ENCODE data around the gene COLGALT1.
"Not testable (repeated sequence)": the region's sequence is repeated elsewhere in the genome, so short reads cannot be mapped to it uniquely, and the experiment has no call there.

Gene COLGALT1

DNA sequence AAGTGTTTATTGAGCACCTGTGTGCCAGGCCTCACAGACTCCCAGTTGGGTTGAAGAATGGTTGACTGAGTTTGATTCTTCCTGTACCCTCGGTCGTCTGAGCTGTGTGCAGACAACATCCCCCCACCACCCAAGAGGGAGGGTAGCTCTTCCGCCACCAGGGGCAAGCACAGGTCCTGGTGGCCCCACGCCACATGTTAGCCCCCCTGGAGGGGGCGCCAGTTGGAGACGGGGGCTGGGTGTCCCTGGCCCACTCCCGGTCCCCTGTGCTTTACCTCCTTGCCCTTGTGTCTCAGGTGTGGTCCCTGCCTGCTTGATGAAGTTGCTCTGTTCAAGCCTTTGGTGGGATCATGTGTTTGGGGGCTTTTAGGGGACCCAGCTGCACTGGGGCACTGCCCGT lies 27.2 kb downstream of the COLGALT1 start:
- WGBS (ENCODE audit: extremely low coverage, insufficient coverage, low lambda C conversion rate): no CpG with 5 or more reads among the region's 8 CpGs
- Histone ChIP-seq H3K27ac (ENCODE audit: low read depth, low read length) (no peak overlapping the region), H3K4me2 (ENCODE audit: low read length) (no peak overlapping the region), H3K27me3 (ENCODE audit: insufficient read depth, low read length, poor library complexity) (no peaks in the 10 kb centered on the region), H3K4me3 (ENCODE audit: low read length) (no peak overlapping the region), H2BK5ac (ENCODE audit: low read length) (no peak overlapping the region), H3K4me1 (ENCODE audit: control insufficient read depth, low read depth, low read length) (no peaks in the 10 kb centered on the region), H3K36me3 (ENCODE audit: control insufficient read depth, insufficient read depth, low read length) (peaks cover 12% of the 10 kb centered on the region), H3K4ac (ENCODE audit: low read depth, low read length) (no peak overlapping the region), H2BK15ac (replicated peaks; ENCODE audit: low read depth) (no peak overlapping the region), H4K5ac (ENCODE audit: low read length) (no peak overlapping the region), H3K18ac (ENCODE audit: low read length) (no peak overlapping the region), H3K79me2 (ENCODE audit: control insufficient read depth, insufficient read depth, low read length) (no peaks in the 10 kb centered on the region), H4K8ac (ENCODE audit: low read depth, low read length) (no peak overlapping the region), H3K79me1 (ENCODE audit: low read length) (no peaks in the 10 kb centered on the region), H3K23ac (ENCODE audit: low read length) (no peak overlapping the region), H2AK5ac (ENCODE audit: low read length) (no peak overlapping the region), H3K56ac (ENCODE audit: low read length) (no peak overlapping the region), H3K9ac (ENCODE audit: low read length) (no peak overlapping the region), H2BK120ac (ENCODE audit: low read depth, low read length) (no peak overlapping the region)
- DNase-seq: no peak

DNA sequence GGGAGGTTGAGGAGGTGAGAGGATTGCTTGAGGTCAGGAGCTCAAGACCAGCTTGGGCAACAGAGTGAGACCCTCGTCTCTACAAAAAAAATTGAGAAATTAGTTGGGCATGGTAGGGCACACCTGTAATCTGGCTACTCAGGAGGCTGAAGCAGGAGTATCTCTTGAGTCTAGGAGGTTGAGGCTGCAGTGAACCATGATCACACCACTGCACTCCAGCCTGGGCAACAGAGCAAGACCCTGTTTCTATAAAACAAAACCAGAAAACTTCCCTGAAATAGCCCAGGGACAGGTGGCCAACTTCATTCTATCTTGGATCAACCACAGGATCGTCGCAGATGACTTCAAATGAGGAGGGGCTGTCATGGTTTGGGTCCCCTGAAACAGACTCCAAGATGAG lies 28.7 kb downstream of the COLGALT1 start:
- no peak overlapping the region for H3K9ac ChIP-seq (ENCODE audit: low read length)
- no peak overlapping the region for H3K18ac ChIP-seq (ENCODE audit: low read length)
- no peak overlapping the region for H3K23ac ChIP-seq (ENCODE audit: low read length)
- H2BK120ac ChIP-seq (ENCODE audit: low read depth, low read length): no peak overlapping the region
- no CpG with 5 or more reads among the region's 3 CpGs for WGBS (ENCODE audit: extremely low coverage, insufficient coverage, low lambda C conversion rate)
- no peak for DNase-seq
- H3K27ac ChIP-seq (ENCODE audit: low read depth, low read length): no peak overlapping the region
- H3K27me3 ChIP-seq (ENCODE audit: insufficient read depth, low read length, poor library complexity): no peaks in the 10 kb centered on the region
- H2BK15ac ChIP-seq (replicated peaks; ENCODE audit: low read depth): no peak overlapping the region
- no peaks in the 10 kb centered on the region for H3K79me1 ChIP-seq (ENCODE audit: low read length)
- no peak overlapping the region for H4K5ac ChIP-seq (ENCODE audit: low read length)
- no peak overlapping the region for H3K4me2 ChIP-seq (ENCODE audit: low read length)
- no peak overlapping the region for H2BK5ac ChIP-seq (ENCODE audit: low read length)
- no peaks in the 10 kb centered on the region for H3K4me1 ChIP-seq (ENCODE audit: control insufficient read depth, low read depth, low read length)
- no peak overlapping the region for H4K8ac ChIP-seq (ENCODE audit: low read depth, low read length)
- no peaks in the 10 kb centered on the region for H3K79me2 ChIP-seq (ENCODE audit: control insufficient read depth, insufficient read depth, low read length)
- H2AK5ac ChIP-seq (ENCODE audit: low read length): no peak overlapping the region
- H3K36me3 ChIP-seq (ENCODE audit: control insufficient read depth, insufficient read depth, low read length): peaks cover 8% of the 10 kb centered on the region
- no peak overlapping the region for H3K4ac ChIP-seq (ENCODE audit: low read depth, low read length)
- no peak overlapping the region for H3K4me3 ChIP-seq (ENCODE audit: low read length)
- no peak overlapping the region for H3K56ac ChIP-seq (ENCODE audit: low read length)

DNA sequence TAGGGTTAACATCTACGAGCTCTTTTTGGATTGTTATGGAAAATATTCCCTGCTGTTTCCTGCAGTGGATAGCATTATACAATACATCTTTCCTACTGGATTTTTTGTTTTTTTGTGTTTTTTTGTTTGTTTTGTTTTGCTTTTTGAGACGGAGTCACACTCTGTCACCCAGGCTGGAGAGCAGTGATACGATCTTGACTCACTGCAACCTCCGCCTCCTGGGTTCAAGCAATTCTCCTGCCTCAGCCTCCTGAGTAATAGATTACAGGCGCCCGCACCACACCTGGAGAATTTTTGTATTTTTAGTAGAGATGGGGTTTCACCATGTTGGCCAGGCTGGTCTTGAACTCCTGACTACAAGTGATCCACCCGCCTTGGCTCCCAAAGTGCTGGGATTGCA lies 29.9 kb downstream of the COLGALT1 start:
- H3K36me3 ChIP-seq (ENCODE audit: control insufficient read depth, insufficient read depth, low read length); H3K9ac ChIP-seq (ENCODE audit: low read length); H3K56ac ChIP-seq (ENCODE audit: low read length); H2BK15ac ChIP-seq (replicated peaks; ENCODE audit: low read depth); H4K5ac ChIP-seq (ENCODE audit: low read length); H3K27ac ChIP-seq (ENCODE audit: low read depth, low read length); H3K27me3 ChIP-seq (ENCODE audit: insufficient read depth, low read length, poor library complexity); H3K4me3 ChIP-seq (ENCODE audit: low read length); H3K79me2 ChIP-seq (ENCODE audit: control insufficient read depth, insufficient read depth, low read length); H3K4me1 ChIP-seq (ENCODE audit: control insufficient read depth, low read depth, low read length); H2AK5ac ChIP-seq (ENCODE audit: low read length); H3K23ac ChIP-seq (ENCODE audit: low read length); H2BK120ac ChIP-seq (ENCODE audit: low read depth, low read length); H2BK5ac ChIP-seq (ENCODE audit: low read length); DNase-seq; H3K4me2 ChIP-seq (ENCODE audit: low read length); H3K79me1 ChIP-seq (ENCODE audit: low read length); H4K8ac ChIP-seq (ENCODE audit: low read depth, low read length); H3K4ac ChIP-seq (ENCODE audit: low read depth, low read length); H3K18ac ChIP-seq (ENCODE audit: low read length): not testable (repeated sequence)
- WGBS (ENCODE audit: extremely low coverage, insufficient coverage, low lambda C conversion rate): no CpG with 5 or more reads among the region's 7 CpGs

DNA sequence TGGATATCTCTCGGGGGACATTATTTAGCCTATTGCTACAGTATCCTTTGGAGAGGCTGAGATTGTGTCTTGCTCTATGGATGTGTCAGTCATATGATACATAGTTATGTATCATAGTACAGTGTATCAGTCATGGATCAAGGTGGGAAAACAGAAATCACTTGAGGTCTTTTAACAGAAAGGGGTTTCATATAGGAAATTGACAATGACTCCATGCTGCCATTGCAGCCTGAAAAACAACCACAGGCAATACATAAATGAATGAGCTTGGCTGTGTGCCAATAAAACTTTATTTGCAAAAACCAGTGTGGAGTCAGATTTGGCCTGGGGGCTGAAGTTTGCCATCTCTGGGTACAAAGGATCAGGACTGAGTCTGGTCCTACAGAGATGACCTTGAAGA lies 35.4 kb downstream of the COLGALT1 start:
- no peak overlapping the region for H4K5ac ChIP-seq (ENCODE audit: low read length)
- no peaks in the 10 kb centered on the region for H3K79me2 ChIP-seq (ENCODE audit: control insufficient read depth, insufficient read depth, low read length)
- WGBS (ENCODE audit: extremely low coverage, insufficient coverage, low lambda C conversion rate): no CpG with 5 or more reads among the region's 1 CpG
- no peaks in the 10 kb centered on the region for H3K4me1 ChIP-seq (ENCODE audit: control insufficient read depth, low read depth, low read length)
- H3K27me3 ChIP-seq (ENCODE audit: insufficient read depth, low read length, poor library complexity): no peaks in the 10 kb centered on the region
- no peak for DNase-seq
- H3K9ac ChIP-seq (ENCODE audit: low read length): no peak overlapping the region
- H3K4me3 ChIP-seq (ENCODE audit: low read length): no peak overlapping the region
- no peak overlapping the region for H2AK5ac ChIP-seq (ENCODE audit: low read length)
- no peak overlapping the region for H3K27ac ChIP-seq (ENCODE audit: low read depth, low read length)
- no peak overlapping the region for H2BK15ac ChIP-seq (replicated peaks; ENCODE audit: low read depth)
- H3K4ac ChIP-seq (ENCODE audit: low read depth, low read length): no peak overlapping the region
- H2BK120ac ChIP-seq (ENCODE audit: low read depth, low read length): no peak overlapping the region
- no peaks in the 10 kb centered on the region for H3K36me3 ChIP-seq (ENCODE audit: control insufficient read depth, insufficient read depth, low read length)
- no peak overlapping the region for H3K23ac ChIP-seq (ENCODE audit: low read length)
- no peak overlapping the region for H3K18ac ChIP-seq (ENCODE audit: low read length)
- H4K8ac ChIP-seq (ENCODE audit: low read depth, low read length): no peak overlapping the region
- no peak overlapping the region for H2BK5ac ChIP-seq (ENCODE audit: low read length)
- H3K56ac ChIP-seq (ENCODE audit: low read length): no peak overlapping the region
- H3K4me2 ChIP-seq (ENCODE audit: low read length): no peak overlapping the region
- H3K79me1 ChIP-seq (ENCODE audit: low read length): no peaks in the 10 kb centered on the region

DNA sequence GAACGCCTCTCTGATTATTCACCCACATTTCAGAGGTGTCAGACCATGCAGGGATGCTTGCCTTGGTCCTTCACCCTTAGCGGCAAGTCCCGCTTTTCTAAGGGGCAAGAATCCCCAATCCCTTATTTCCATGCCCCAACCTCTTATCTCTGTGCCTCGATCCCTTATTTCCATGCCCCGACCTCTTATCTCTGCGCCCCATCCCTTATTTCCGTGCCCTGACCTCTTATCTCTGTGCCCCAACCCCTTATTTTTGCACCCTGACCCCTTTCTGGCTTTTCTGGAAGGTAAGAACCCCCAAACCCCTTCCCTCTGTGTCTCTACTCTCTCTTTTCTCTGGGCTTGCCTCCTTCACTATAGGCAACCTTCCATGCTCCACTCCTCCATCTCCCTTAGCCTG lies 38.8 kb downstream of the COLGALT1 start:
- not testable (repeated sequence) for H4K8ac ChIP-seq (ENCODE audit: low read depth, low read length)

DNA sequence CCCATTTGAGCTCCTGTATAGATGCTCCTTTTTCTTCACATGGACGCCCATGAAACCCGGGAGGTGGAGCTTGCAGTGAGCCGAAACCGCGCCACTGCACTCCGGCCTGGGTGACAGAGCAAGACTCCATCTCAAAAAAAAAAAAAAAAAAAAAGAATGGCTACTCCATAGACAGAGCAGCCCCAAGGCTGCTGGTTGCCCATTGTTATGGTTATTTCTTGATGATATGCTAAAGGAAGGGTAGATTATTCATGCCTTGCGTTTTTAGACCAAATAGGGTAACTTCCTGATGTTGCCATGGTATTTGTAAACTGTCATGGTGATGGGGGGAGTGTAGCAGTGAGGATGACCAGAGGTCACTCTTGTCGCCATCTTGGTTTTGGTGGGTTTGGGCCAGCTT lies 42.6 kb downstream of the COLGALT1 start:
- not testable (repeated sequence) for DNase-seq; H3K56ac ChIP-seq (ENCODE audit: low read length); H4K5ac ChIP-seq (ENCODE audit: low read length); H2BK5ac ChIP-seq (ENCODE audit: low read length); H3K23ac ChIP-seq (ENCODE audit: low read length); H3K4me1 ChIP-seq (ENCODE audit: control insufficient read depth, low read depth, low read length); H4K8ac ChIP-seq (ENCODE audit: low read depth, low read length); H3K79me2 ChIP-seq (ENCODE audit: control insufficient read depth, insufficient read depth, low read length); H3K4me2 ChIP-seq (ENCODE audit: low read length); H3K9ac ChIP-seq (ENCODE audit: low read length); H2BK15ac ChIP-seq (replicated peaks; ENCODE audit: low read depth); H2BK120ac ChIP-seq (ENCODE audit: low read depth, low read length); H3K79me1 ChIP-seq (ENCODE audit: low read length); H3K4ac ChIP-seq (ENCODE audit: low read depth, low read length); H3K27me3 ChIP-seq (ENCODE audit: insufficient read depth, low read length, poor library complexity); H3K4me3 ChIP-seq (ENCODE audit: low read length); H3K18ac ChIP-seq (ENCODE audit: low read length); H3K36me3 ChIP-seq (ENCODE audit: control insufficient read depth, insufficient read depth, low read length); H2AK5ac ChIP-seq (ENCODE audit: low read length); H3K27ac ChIP-seq (ENCODE audit: low read depth, low read length)
- no CpG with 5 or more reads among the region's 8 CpGs for WGBS (ENCODE audit: extremely low coverage, insufficient coverage, low lambda C conversion rate)

More for the DNA sequence above, 38.8 kb downstream of the COLGALT1 start:
- not testable (repeated sequence) for H3K27me3 ChIP-seq (ENCODE audit: insufficient read depth, low read length, poor library complexity); H3K4me3 ChIP-seq (ENCODE audit: low read length); H2BK15ac ChIP-seq (replicated peaks; ENCODE audit: low read depth); H2BK5ac ChIP-seq (ENCODE audit: low read length); H3K27ac ChIP-seq (ENCODE audit: low read depth, low read length); H2AK5ac ChIP-seq (ENCODE audit: low read length); H3K79me2 ChIP-seq (ENCODE audit: control insufficient read depth, insufficient read depth, low read length); H3K4me2 ChIP-seq (ENCODE audit: low read length); H2BK120ac ChIP-seq (ENCODE audit: low read depth, low read length); H3K36me3 ChIP-seq (ENCODE audit: control insufficient read depth, insufficient read depth, low read length); H3K18ac ChIP-seq (ENCODE audit: low read length); H4K5ac ChIP-seq (ENCODE audit: low read length); H3K79me1 ChIP-seq (ENCODE audit: low read length); DNase-seq; H3K4me1 ChIP-seq (ENCODE audit: control insufficient read depth, low read depth, low read length); H3K4ac ChIP-seq (ENCODE audit: low read depth, low read length); H3K9ac ChIP-seq (ENCODE audit: low read length); H3K56ac ChIP-seq (ENCODE audit: low read length); H3K23ac ChIP-seq (ENCODE audit: low read length)
- WGBS (ENCODE audit: extremely low coverage, insufficient coverage, low lambda C conversion rate): no CpG with 5 or more reads among the region's 7 CpGs

Measured in mesendoderm (in vitro differentiated cells).